ENCODE measurements around the gene FBXW4. TPM values are rescaled to one million over a fixed set of nuclear protein-coding genes. Genes with fewer than 3 reads are reported as not detected.

FBXW4 gene
- total and polyA plus RNA-seq, 9 of the 15 experiments (the other 6 are each of a cell fraction or from before 2014, with no cell fraction given), result 1.0 to 10.6 (median 5.4) TPM

GRCh38 chr10:101723176-101723575 lies 28.2 kb upstream of the FBXW4 start (continued):
- TF ChIP-seq CREB3L1 (IDR thresholded peaks at IDR 0.05; ENCODE audit: borderline replicate concordance, low read depth) (no peak), BHLHE40 (IDR thresholded peaks at IDR 0.05; ENCODE audit: low read length) (no peak), RBM14 (IDR thresholded peaks at IDR 0.05; ENCODE audit: borderline replicate concordance, insufficient read depth, low read depth, low read length) (no peak)

GRCh38 chr10:101721806-101722205 lies 26.8 kb upstream of the FBXW4 start:
- intact Hi-C loops (cut with micrococcal nuclease), result no loop called here
- ChIA-PET CTCF (ENCODE audit: low intra/inter-chr PET ratio) (no interaction called here), POLR2A (no interaction called here)
- H3K27me3 ChIP-seq (ENCODE audit: control insufficient read depth in 2 of 2, insufficient read depth in 2 of 2, low read length in 2 of 2), result no peaks in the 10 kb centered on the region
- no peak overlapping the region for H3K9ac ChIP-seq (ENCODE audit: insufficient read depth in 1 of 2, low read depth in 2 of 2, low read length in 2 of 2)
- no TSS peak for BruUV-seq (replicated peaks)
- H2AFZ ChIP-seq (ENCODE audit: low read depth, low read length), result no peak overlapping the region
- 53% methylated on average over 2 of the region's 2 CpGs for WGBS (ENCODE audit: insufficient coverage, low coverage, missing lambda C conversion rate)
- H3K4me2 ChIP-seq (ENCODE audit: insufficient read depth, low read length), result no peak overlapping the region
- H3K79me2 ChIP-seq (ENCODE audit: control insufficient read depth, insufficient read depth, low read length), result peaks cover 2% of the 10 kb centered on the region; the same call in 1 of the 3 replicates
- in situ Hi-C loops (cut with MboI), result no loop called here
- DNase-seq (ENCODE audit: extremely low read depth in 1 of 4, low spot score in 3 of 4), result no peak
- no peaks in the 10 kb centered on the region for H3K9me1 ChIP-seq (ENCODE audit: control insufficient read depth, insufficient read depth, low read length)
- no peak for ATAC-seq
- no peaks in the 10 kb centered on the region for H3K36me3 ChIP-seq (ENCODE audit: control insufficient read depth, insufficient read depth, low read length)
- no peak overlapping the region for H3K4me3 ChIP-seq
- no peaks in the 10 kb centered on the region for H4K20me1 ChIP-seq (replicated peaks; ENCODE audit: control insufficient read depth, insufficient read depth, low read length)
- no peak overlapping the region for H3K27ac ChIP-seq (ENCODE audit: extremely low read depth, low read depth, low read length)
- no peaks in the 10 kb centered on the region for H3K9me3 ChIP-seq (replicated peaks; ENCODE audit: control insufficient read depth, insufficient read depth, low read depth, low read length)
- TF ChIP-seq PTRF (tag; IDR thresholded peaks at IDR 0.05) (no peak), ELK3 (CRISPR knock-in tag; IDR thresholded peaks at IDR 0.05) (no peak), PYGO2 (tag; IDR thresholded peaks at IDR 0.05) (no peak), NONO (IDR thresholded peaks at IDR 0.05; ENCODE audit: low read depth in 2 of 2, low read length in 1 of 2) (no peak), GATAD2B (IDR thresholded peaks at IDR 0.05; ENCODE audit: borderline replicate concordance) (no peak), BCLAF1 (IDR thresholded peaks at IDR 0.05; ENCODE audit: borderline replicate concordance in 1 of 2, control insufficient read depth in 1 of 2, low read depth in 2 of 2, low read length in 1 of 2) (no peak), HDAC3 (IDR thresholded peaks at IDR 0.05; ENCODE audit: borderline replicate concordance, partially characterized antibody) (no peak), ZNF830 (CRISPR knock-in tag; IDR thresholded peaks at IDR 0.05) (no peak), ZBTB7A (IDR thresholded peaks at IDR 0.05; ENCODE audit: borderline replicate concordance, control insufficient read depth, low read depth, low read length) (no peak), HCFC1 (IDR thresholded peaks at IDR 0.05; ENCODE audit: low read depth, low read length) (no peak), DACH1 (IDR thresholded peaks at IDR 0.05; ENCODE audit: partially characterized antibody) (no peak), ATF1 (CRISPR knock-in tag; IDR thresholded peaks at IDR 0.05) (no peak), ATF1 (tag; IDR thresholded peaks at IDR 0.05) (no peak)
- H3K4me1 ChIP-seq (replicated peaks in 1 of 2; ENCODE audit: control insufficient read depth in 2 of 2, insufficient read depth in 2 of 2, low read length in 2 of 2), result peaks cover 0 to 8% of the 10 kb centered on the region in 2 experiments; a peak in 3 of 5 replicates
- FAIRE-seq, result no peak

Measured in K562 (cell line).